Measurements from ENCODE around the gene ZNF662.

DNA sequence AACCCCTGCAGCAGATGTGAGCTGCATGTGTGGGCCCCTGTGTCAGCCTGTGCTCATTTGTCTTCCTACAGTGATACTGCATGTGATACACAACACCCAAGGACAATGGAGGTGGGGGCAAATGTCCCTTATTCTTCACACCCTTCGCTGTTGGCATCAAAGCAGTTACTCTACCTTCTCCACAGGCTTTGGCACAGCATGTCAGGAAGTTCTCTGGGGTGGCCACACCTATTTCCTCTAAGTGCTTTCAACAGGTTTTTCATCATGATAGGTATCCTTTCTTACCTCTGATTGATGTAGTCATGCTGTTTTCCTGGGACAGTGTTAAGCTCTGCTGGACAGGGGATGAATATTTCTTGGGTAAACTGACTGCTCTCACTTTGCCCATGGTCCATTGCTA is 29.5 kb downstream of the ZNF662 start:
- TF ChIP-seq, protein P1, sequence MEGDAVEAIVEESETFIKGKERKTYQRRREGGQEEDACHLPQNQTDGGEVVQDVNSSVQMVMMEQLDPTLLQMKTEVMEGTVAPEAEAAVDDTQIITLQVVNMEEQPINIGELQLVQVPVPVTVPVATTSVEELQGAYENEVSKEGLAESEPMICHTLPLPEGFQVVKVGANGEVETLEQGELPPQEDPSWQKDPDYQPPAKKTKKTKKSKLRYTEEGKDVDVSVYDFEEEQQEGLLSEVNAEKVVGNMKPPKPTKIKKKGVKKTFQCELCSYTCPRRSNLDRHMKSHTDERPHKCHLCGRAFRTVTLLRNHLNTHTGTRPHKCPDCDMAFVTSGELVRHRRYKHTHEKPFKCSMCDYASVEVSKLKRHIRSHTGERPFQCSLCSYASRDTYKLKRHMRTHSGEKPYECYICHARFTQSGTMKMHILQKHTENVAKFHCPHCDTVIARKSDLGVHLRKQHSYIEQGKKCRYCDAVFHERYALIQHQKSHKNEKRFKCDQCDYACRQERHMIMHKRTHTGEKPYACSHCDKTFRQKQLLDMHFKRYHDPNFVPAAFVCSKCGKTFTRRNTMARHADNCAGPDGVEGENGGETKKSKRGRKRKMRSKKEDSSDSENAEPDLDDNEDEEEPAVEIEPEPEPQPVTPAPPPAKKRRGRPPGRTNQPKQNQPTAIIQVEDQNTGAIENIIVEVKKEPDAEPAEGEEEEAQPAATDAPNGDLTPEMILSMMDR (conservative IDR thresholded peaks at IDR 0.05 in 1 of 2, IDR thresholded peaks at IDR 0.05 in 1 of 2; ENCODE audit: low read depth in 1 of 2, low read length in 2 of 2): no peak
- no peak for TF ChIP-seq EZH2 (IDR thresholded peaks at IDR 0.05; ENCODE audit: low read length, missing control alignments)

Data from fibroblast of lung (primary cell).